Activated CD8-positive, alpha-beta memory T cell treated with anti-CD3 and anti-CD28 coated beads for 4 hours (primary cell): ENCODE measurements around the gene PLA2G4A.
"Not testable (repeated sequence)": the region's sequence is repeated elsewhere in the genome, so short reads cannot be mapped to it uniquely, and the experiment has no call there.

Experiments used
- DNase-seq, 2 donors: peaks; one replicate each; pipeline ENCODE4 v3.0.0-alpha.2; 2020; ENCODE audit warnings: low read depth in 2 of 2

The PLA2G4A gene

DNA sequence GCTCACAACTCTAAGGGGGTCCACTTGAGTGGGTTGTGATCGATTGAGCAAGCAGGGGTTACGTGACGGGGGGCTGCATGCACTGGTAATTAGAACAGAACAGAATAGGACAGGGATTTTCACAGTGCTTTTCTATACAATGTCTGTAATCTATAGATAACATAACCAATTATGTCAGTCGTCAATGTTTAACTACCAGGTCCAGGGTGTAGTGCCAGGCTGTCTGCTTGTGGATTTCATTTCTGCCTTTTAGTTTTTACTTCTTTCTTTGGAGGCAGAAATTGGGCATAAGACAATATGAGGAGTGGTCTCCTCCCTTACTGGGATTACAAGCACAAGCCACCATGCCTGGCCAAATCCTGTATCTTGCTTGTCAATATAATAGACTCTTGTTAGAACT, 94.1 kb downstream of the PLA2G4A start:
- not testable (repeated sequence) for DNase-seq

DNA sequence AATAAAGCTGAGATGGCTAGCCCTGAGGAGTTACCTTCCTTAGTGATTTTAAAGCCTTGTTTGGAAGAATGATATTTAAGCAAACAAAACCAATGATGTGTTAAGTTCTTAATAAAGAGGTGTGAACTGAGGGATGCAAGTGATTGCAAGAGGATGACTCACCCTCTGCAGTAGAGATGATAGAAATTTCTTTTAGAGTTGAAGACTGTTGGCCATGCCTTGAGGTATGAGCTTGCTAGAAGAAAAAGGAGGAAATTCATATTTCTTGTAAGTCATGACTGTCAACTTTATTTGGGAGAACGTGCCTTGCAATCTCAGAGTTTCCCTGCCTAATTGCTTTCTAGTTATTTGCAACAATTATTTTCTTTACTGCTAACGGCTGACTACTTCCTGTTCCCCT, 94.7 kb downstream of the PLA2G4A start:
- no peak for DNase-seq

DNA sequence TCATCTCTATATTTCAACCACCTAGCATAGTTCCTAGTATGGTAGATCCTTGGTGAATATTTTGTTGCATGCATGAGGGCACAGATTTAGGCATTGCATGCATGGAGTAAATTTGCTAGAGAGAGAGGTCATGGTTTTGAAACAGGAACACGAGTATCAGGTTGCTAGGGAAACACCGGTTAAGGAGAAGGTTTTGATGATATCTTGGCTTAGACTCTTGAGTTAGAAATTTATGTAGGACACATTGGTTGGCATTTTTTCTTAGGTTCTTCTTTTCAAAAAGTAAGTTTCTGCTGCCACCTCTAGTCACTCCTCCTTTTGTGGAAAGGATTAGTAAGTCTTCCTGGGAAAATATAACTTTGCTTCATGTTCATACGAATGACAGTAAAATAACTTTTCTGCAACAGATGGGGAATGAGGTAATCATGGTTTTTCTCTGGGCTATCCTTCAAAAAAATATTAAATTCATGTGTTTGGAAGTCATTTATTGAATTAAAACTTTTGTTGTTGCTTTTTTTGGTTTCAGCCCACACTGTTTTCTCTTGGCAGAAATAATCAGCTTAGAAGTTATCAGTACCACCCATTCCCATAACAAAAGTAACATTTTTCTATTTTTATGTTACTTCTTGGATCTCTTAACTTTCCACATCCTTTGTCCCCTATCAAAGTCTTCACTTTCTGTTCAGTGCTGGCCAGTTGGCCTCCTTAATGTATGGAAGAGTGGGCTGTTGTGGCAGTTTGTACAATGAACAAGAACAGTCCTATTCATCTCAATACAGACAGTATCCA, 97.3 kb downstream of the PLA2G4A start:
- no peak for DNase-seq

DNA sequence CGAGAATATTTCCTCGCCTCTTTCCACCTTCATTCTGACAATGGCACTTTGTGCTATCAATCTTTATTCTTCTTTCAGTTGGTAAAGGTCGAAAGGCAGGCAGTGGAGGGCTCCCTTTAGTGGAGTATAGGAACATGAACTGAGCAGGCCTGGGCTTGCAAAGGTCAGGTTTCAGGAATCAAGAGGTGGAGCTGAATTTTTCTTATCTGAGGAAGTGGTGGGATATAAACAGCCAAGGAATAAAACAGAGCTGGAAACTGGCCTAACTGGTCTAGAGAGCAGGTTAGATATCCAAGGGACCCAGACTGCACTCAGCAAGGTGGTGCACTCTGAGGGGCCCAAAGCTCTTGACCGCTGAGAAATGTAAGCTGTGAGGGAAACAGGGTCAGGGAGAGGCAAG, 99.1 kb downstream of the PLA2G4A start:
- DNase-seq: no peak

DNA sequence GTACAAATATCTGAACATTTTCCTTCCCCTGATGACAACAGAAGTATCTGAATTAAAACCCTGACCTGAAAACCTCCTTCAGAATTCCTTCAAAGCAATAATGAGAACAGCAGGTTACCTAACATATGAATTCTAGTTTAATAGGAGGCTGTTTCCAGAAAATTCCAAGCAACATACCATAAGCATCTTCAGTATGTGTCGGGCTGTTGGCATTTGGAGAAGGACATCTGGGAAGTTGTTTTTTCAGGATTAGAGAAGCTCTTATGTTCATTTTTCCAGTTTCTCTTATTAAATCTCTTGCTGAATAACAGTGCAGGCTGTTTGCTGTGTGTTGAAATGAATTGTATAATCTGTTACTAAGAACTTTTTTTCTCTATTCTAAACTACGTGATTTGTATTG, 101.5 kb downstream of the PLA2G4A start:
- no peak for DNase-seq

DNA sequence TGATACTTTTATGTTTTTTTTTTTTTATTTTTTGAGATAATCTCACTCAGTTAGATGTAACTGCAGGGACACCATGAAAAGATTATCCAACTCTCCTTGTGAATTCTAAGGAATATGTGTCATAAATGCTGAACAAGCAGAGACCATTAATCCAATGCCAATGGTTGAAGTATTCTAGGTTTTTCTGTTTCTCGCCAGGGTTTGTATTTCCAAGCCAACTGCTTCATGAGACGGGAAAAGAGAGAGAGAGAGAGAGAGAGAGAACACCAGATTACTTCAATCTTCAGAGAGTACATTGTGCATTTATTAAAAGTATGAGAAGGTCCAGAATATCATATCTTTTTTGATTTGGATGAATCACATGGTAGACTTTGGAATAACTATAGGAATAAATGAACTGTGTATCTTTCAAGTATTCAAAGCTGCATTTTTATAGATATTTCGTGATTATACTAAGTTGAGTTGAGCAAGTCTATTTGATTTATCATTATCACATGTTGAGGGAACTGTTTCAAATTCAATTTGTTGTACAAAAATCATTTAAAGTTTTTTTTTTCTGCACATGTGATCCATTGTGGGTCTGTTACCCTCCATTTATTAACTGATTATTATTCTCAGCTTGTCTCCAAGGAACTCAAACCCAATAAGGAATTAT, 108.4 kb downstream of the PLA2G4A start:
- DNase-seq: no peak

DNA sequence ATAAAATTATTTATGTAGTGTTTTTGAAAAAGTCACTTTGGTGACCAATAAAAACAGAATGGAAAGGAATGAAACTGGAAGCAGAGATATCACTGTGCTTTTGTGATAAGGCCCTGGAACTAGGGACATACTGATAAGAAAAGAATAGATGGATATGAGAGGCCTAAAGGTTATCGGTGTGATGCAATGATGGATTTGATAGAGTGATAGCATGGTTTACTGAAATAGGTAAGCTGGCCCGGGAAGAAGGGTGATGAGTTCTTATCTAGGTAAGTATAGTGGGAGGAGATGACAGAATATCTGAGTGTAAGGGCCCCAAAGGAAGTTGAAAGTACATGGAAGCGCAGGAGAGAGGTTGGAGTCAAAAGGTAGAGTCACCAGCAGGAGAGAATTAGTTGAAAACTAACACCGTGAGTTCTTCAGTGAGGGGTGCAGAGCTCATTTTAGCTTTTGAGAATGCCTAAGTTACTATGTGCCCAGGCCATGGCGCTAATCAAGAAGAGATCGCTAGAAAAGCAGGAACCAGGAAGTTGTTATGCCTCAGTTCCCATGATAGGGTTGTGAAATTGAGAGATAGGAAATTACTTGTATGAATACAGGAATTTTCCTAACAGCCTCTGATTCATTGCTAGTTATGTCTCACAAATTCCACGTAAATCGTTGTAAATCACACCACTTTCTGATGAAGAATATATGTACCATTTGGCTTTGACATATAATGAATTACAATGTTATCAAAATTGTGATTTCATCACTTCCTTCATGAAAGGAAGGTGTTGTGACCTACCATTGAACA, 115.3 kb downstream of the PLA2G4A start:
- no peak for DNase-seq

DNA sequence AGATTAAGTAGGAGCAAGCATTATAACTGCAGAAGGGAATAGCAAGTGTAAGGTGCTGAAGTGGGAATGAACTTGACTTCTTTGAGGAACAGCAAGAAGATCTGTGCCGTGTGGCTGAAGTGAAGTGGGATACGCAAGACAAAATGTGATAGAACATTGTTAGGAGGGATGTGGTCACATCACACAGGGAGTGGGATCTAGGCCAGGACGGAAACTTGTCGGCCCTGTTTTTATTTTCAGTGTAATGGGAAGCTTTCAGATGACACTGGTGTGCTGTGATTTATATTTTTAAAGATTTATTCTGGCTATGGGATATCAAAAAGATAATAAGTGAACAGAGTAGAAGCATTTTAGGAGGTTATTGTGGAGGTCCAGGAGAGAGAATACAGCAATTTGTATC, 116.4 kb downstream of the PLA2G4A start:
- DNase-seq: no peak

DNA sequence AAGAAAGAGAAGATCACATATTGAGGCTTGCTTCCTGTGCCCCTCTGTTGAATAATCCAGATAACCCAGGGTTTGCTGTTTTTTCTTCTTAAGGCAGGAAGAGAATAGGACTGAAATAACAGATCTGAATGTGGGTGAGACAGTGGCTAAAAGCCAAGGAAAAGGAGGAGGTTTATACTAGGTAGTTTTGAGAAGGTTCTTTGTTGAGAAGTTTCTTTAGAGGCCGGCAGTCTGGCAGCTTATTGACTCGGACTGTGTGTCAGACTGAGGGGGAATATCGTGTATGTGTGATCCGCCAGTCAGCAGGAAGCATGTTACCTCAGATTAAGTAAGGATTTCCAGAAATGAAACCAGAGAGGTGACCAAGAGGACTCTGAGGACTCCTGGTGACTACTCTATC, 119.8 kb downstream of the PLA2G4A start:
- DNase-seq: no peak

DNA sequence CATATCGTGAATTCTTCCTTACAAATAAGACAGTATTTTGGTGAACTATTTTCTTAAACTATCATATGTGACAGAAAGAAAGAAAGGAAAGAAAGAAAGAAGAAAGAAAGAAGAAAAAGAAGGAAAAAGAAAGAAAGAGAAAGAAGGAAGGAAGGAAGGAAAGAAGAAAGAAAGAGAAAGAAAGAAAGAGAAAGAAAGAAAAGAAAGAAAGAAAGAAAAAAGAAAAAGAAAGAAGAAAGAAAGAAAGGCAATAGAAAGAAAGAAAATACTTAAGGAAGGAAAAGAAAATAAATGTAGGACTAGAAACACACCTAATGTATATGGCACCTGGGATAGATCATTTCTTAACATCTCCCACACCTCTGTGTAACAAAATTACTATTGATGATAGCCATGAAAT, 120.4 kb downstream of the PLA2G4A start:
- DNase-seq: no peak

DNA sequence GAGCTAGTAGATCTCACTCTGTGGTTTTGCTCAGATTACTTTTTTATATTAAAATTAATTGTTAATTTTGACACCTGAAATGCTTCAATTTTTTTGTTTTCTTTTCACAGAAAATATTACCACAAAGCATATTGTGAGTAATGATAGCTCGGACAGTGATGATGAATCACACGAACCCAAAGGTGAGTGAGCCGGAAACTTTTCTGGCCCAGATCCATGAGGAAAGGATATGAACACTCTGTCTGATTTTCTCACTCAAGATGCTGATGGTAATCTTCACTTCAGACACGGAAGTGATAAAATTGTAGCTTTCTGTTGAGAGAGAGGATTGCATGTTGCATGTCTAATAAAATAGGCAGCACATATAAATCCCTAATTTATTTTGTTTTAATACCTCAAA, 121.8 kb downstream of the PLA2G4A start:
- DNase-seq: no peak

DNA sequence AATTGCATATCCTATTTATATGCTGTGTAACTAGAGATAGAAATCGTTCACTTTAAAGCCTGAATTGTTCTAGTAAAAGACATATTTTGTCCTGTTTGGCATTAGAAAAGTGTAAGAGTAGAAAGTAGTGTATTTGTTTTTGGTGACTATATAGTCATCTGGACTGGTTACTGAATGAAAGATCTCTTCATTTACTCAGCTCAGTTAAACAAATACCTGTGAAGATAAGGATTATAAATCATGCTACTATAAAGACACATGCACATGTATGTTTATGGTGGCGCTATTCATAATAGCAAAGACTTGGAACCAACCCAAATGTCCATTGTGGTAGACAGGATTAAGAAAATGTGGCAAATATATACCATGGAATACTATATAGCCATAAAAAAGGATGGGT, 125.1 kb downstream of the PLA2G4A start:
- DNase-seq: no peak

DNA sequence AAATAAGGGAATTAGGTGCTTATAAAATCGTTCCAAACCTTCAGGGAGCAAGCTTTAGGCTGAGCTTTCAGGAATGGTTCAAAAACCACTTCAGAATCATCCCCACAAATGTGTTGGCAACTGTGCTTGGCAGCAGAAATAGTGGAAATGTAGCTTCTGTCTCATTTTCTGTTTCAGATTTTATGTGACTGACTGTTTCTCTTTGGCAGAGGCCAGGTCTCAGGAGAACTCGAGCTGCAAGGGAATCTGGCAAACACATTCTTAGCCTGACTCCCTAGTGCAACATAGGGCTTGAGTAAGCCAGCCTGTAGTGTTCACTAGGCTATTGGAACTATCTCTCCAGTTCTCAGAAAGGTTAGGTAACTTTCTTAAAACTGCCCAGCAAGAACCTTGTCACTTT, 128.6 kb downstream of the PLA2G4A start:
- no peak for DNase-seq

DNA sequence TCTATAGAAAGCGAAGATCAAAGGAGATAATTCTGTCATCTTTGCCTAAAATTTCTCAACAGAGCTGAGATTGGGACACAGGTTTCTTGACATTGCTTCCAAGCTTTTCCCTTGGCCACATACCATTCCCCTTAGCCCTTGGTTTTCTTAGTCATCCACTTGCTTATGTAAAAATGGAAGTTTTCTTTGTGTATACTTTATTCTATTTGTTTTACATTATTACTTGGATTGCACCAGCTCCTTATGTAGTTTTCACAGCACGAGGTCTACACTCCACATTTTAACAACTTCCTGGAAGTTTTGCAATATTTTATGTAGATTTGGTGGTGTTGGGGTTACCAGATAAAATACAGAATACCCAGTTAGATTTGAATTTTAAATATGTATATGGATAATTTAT, 129.8 kb downstream of the PLA2G4A start:
- no peak for DNase-seq

DNA sequence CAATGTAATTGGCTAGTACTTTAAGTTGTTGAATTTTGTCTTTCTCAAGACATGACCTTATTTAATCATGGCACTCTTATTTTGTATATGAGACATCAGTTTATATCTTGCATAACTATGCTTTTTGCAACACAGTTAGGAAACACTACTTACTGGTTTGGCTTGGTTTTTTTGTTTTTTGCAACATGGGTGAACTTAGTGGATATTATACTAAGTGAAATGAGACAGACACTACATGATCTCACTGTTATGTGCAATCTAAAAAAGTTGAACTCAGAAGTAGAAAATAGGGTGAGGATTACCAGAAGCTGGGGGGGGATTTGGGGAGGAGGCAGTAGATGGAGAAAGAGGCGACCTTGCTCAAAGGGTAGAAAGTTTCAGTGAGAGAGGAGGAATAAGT, 132.1 kb downstream of the PLA2G4A start:
- no peak for DNase-seq

DNA sequence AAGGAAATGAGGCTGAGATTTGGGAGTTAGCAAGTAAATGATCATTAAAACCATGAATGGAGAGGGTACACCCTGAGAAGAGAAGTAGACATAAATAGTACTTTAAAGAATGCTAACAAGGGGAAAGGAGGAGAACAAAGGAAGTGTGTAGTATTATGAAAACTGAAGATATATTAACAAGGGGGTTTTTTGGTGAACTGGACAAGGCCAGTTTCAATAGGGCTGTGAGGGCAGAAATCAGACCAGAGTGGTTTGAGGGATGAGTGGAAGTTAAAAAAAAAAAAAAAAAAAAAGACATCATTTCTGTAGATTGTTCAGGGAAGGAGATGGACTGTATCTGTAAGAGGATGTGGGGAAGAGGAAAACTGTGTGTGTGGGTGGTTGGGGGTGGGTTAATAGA, 137.1 kb downstream of the PLA2G4A start:
- DNase-seq: no peak

DNA sequence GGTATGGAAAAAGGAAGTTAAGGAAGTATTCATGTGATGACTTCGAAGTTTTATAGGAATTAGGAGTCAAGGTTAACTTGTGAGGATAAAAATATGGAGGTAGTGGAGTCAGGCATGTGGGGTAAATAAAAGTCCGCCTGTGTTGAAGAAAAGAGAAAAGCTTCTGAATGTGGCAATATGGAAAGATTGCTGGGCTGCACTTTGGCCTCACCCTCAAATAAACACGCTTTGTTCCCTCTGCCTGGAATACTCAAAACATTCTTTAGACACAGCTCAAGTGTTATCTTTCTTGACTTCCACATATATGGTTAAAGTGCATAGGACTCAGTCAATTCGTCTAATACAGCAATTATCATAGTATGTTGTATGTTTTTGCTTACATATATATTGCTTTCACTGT, 137.7 kb downstream of the PLA2G4A start:
- no peak for DNase-seq

DNA sequence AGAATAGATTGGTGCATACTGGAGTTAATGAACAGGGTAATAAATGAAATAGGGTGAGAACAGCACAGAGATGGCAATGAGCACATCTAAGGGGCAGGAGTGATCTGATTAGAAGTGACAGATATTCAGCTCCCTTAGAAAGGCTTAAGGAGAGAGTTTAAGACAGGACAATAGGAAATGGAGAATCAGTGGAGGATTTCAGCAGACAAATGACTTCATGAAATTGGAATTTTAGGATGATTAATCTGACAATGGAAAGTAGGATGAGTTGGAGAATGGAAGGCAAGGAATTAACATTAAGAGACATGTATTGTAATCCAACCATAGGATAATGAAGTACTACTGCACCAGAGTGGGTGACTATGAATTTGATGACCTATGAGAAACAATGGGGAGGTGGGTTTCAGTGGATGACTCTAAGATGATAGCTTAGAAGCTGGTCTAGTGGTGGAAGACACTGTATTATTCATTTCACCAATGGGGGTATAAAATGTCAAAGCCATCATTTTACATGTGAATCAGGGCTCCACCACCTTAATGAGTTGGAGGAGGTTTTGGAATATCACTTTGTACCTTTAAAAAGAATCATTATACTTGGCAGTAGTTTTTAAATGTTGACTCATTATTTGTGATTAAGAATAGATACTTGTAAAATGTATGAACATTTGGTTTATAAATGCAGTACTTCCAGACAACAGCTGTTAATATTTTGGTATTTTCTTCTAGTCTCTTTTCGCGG, 139.1 kb downstream of the PLA2G4A start:
- DNase-seq: no peak

DNA sequence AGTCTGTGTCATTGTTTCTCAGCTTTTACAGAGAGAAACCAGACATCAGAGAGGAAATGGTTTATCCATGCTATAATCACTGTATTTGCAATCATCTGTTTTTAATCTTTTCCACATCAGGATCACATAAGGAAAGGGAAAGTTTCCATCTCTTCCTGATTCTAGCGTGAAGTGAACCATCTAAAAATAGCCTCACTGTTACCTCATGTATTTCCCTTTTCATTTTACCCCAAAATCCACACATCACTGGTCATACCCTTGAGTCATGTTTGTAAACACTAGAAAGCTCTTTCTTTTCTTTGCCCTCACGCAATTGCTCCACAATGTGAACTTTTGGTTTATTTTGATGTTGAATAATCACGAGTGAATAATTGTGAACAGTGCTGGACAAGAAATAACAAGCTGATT, 146.0 kb downstream of the PLA2G4A start:
- DNase-seq: no peak

DNA sequence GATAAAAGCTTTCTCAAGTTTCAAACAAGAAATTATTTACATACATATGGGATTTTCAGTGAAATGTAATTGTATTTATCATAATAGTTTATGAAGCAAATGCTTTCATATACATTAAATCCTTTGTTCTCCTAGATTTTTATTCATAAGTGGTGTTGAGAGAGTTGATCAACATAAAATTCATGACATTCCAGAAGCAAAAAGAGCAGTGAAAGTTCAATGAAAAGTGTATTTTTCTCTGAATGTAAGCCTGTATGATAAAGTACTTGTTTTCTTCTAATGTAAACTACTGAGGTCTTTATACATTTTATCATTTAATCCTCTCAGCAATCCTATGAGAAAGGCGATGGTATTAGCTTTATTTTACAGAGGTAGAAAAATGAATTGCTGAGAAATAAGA, 146.5 kb downstream of the PLA2G4A start:
- no peak for DNase-seq

DNA sequence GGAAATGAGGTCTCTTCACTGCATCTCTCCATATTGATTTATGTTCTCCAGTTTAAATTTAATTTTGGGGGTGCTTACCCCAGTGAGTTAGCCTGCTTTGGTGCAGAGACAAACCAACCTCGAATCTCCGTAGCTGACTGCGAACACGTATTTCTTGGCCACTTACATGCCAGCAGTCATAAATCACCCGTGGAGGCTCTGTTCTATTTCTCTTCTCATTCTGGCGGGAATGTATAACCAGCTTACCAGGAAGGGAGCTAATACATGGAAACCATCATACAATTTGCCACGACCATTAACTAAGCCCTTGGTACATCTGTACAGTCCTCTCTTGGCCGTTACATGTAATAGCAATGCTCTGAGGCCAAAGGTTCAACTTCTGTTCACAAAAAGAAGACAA, 148.0 kb downstream of the PLA2G4A start:
- no peak for DNase-seq

DNA sequence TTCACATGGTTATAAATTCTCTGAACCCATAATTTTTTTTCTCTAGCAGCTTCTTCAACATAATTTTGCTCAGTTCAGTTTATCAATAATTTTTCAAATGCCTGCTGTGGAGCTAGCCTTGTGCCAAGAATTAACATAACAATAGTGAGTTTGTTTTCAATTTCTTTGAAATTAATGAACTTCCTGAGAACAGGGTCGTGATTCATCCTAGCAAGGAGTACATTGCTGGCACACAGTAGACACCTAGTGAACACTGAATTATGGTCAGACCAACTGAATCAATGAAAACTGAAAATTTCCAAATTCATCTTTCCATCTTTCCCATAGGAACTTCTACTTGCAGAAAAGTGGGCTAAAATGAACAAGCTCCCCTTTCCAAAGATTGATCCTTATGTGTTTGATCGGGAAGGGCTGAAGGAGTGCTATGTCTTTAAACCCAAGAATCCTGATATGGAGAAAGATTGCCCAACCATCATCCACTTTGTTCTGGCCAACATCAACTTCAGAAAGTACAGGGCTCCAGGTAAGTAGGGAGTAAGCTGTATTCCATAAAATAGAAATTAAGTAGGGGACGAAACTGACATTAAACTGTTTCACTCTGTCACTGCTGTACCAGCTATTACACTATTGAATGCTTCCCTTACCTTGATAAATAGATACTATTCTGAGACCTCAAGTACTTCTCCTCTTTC, 148.7 kb downstream of the PLA2G4A start:
- DNase-seq: no peak
